ENCODE data around the gene FOXRED1.

DNA sequence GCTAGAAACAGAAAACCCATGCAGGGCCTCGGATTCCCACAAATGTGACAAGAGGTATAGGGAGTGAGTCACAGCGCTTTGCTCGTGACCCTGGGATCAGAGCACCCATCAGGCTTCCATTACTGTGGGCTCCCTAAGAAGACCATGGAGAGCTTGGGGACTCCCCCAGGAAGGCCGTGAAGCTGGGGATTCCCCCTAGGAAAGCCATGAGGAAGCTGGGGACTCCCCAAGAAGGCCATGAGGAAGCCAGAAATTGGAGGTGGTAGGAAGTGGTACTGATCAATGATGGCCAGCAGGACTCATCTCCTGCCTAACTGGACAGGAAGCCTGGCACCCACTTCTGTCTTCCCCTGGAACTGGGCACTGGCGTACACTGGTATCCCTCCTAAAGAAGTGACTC lies 24.8 kb downstream of the FOXRED1 start:
- no peak for TF ChIP-seq EP300 (IDR thresholded peaks at IDR 0.05; ENCODE audit: low read depth)
- TF ChIP-seq, protein P1, sequence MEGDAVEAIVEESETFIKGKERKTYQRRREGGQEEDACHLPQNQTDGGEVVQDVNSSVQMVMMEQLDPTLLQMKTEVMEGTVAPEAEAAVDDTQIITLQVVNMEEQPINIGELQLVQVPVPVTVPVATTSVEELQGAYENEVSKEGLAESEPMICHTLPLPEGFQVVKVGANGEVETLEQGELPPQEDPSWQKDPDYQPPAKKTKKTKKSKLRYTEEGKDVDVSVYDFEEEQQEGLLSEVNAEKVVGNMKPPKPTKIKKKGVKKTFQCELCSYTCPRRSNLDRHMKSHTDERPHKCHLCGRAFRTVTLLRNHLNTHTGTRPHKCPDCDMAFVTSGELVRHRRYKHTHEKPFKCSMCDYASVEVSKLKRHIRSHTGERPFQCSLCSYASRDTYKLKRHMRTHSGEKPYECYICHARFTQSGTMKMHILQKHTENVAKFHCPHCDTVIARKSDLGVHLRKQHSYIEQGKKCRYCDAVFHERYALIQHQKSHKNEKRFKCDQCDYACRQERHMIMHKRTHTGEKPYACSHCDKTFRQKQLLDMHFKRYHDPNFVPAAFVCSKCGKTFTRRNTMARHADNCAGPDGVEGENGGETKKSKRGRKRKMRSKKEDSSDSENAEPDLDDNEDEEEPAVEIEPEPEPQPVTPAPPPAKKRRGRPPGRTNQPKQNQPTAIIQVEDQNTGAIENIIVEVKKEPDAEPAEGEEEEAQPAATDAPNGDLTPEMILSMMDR (IDR thresholded peaks at IDR 0.05), result no peak
